DMS53 treated with DMSO at 0.1 percent for 48 hours (cell line): Measurements from ENCODE around the gene RPTOR.

Source experiments
- DNase-seq: peaks from one replicate; lab custom pipeline; 2025; ENCODE audit not compliant: unreplicated experiment; lab: John Stamatoyannopoulos, UW

RPTOR gene

GRCh38 chr17:80836971-80837481 lies 292.4 kb downstream of the RPTOR start:
- DNase-seq = no peak

DNA sequence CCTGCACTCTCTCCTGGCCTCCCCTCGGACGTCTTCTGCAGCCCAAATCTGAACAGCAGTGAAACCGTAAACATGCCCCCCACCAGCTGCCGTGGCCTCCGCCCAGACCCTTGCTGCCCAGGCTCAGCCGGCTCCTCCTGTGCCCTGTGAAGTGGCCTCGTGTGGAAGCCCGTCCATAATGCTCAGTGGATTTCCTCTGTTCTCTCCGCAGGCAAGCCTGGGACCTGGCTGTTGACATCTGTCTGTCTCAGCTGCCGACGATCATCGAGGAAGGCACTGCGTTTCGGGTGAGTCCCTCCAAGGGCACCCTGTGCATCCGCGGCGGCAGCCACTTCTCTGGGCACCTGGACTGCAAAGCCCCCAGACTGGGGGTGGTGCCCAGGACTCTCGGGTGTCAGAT lies 293.1 kb downstream of the RPTOR start:
- DNase-seq = no peak

GRCh38 chr17:80838311-80839025 lies 293.8 kb downstream of the RPTOR start:
- no peak for DNase-seq

DNA sequence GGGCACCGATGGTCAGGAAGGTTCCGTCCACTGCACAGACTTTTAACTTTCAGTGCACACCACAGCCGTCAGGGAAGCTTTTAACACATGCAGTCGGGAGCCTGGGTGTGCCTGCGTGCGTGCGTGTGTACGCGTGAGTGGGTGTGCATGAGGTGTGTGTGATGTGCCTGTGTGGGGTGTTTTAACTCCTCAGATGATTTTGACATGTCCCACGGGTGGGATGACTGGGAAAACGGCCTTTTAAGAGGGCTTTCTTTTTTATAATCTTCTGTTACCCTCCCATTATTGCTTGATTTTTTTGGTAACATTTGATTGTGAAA lies 294.3 kb downstream of the RPTOR start:
- DNase-seq = no peak

DNA sequence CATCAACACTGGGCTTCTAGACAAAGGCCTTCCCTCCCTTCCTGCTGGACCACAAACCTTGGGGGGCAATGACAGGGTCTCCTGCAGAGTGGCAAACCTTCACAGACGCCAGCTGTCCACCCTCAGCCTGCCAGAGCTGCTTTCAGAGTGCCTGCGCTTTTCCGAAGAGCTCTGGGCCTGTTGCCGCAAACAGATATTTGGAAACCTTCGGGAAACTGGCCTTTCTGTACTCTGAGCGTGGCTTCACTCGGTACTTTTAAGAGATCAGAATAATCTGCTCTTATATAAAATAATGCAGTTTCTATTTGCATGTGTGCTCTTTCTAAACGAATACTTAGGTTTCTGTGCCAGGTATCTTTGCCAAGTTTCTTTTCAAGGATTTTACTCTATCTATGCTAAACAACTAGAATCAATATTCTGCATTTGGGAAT lies 294.9 kb downstream of the RPTOR start:
- DNase-seq = no peak

DNA sequence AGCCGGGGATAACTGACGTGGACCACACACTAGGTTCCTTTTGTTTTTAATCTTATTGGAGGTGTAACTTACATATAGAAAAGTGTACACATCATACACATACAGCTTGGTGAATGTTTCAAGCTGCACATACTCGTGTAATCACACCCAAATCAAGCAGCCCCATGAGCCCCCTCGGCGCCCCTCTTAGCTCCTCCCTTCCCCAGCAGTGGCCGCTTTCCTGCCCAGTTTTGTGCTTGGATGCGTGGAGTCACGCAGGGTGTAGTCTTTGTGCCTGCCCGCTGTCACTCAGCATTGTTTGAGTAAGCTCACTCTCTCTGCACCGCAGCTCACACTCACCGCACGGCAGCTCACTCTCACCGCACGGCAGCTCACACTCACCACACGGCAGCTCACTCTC lies 295.3 kb downstream of the RPTOR start:
- DNase-seq = no peak

GRCh38 chr17:80842456-80843013 lies 297.9 kb downstream of the RPTOR start:
- DNase-seq = no peak

DNA sequence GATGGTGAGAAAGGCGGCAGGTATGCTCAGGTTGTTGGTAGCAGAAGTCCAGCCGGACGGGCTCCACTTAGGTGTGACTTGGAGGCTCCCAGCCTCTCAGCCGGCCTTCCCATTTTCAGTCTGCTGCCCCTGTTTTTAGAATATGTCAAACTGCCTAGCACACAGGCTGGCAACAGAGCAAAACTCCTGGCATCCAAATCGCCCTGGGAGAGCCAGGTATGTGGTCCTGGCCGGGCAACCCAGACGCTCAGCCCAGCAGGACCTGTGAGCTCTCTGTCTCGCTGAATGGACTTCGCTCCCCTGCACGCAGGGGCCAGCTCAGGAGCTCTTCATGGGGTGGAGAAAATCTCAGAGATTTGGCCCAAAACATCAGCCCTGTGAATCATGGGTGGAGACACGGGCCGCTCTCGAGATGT lies 299.1 kb downstream of the RPTOR start:
- DNase-seq = no peak

- no peak for DNase-seq
Observed at GRCh38 chr17:80844418-80844990, 299.9 kb downstream of the RPTOR start.

- no peak for DNase-seq
Observed at GRCh38 chr17:80845069-80845862, 300.6 kb downstream of the RPTOR start.

GRCh38 chr17:80845863-80846671 lies 301.4 kb downstream of the RPTOR start:
- DNase-seq = no peak

DNA sequence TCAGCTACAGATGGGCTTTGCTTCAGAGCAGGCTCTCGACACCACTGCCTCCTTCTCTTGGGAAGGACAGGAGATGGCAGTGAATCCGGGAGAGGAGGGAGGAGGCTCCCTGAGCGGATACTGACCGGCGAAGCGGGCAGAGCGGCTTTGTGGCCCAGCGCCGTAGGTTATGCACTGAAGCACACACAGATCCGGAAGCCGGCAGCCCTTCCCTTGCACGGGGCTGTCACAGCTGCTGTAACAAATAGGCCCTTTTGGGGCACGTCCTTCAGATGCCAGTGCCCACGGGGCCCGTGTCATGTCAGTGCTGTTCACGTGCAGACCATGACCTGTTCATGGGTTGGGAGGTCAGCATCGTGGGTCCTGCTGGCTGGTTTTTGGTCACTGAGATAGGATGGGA lies 302.3 kb downstream of the RPTOR start:
- DNase-seq = no peak

DNA sequence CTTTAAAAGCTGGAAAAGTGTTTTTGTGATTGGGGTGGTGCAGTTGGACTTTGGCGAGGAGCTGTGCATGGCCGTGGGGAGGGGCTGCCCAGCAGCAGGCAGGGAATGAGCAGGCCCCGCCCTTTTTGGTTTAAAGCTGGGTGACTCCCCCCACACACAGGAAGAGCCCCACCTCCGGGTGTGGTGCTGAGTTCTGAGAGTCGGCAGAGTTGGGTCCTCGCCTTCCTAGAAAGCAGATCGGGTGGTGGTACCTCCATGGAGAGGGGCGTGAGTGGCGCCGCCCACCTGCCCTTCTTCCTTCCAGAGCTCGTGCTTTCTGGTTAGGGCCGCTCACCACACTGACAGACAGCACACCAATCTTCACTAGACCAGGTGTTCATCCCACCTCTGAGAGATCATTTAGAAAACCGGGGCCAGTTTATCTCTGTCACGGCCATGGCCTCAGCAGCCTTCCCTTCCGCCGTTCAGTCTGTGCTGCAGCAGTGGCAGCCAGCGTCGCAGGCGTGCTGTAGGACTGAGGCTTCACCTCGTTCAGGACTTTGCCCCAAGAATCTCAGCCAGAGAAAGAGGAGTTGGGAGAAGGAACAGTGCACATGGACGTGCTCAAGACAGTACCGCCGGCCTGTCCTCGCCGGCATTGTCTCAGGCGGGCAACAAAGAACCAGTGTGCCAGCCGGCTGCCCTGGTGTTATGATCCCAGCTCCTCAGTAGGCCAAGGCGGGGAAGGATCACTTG lies 303.0 kb downstream of the RPTOR start:
- no peak for DNase-seq

DNA sequence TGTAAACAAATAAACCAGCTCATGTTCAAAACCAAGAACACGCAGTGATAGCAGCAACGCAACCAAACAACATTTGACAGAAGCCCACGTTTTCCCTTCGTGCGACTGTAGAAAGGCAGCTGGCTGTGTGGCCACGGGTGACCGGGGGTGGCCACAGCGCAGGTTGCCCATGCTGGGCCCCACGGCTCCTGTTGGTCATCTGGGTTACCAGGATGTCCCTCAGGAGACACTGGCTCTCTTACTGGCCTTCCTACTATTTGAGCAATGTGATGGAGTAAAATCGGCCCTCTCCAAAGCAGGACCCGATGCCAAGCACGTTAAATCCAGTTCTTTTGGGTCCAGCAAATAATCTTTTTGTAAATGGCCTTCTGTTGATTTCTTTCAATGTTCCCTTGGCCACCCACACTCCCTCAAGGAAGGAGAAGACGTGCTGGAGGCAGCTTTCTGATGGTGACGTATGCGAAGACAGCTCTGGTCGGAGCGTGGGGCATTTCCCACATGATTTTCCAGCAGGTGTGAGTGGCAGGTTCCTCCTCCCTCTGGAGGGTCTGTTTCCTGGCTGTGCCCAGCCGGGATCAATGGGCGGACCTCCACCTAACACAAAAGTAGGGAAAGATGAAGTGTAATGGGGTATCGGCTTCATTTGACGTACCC lies 303.9 kb downstream of the RPTOR start:
- no peak for DNase-seq

GRCh38 chr17:80849119-80849518 lies 304.5 kb downstream of the RPTOR start:
- no peak for DNase-seq

GRCh38 chr17:80850109-80850508 lies 305.5 kb downstream of the RPTOR start:
- no peak for DNase-seq

DNA sequence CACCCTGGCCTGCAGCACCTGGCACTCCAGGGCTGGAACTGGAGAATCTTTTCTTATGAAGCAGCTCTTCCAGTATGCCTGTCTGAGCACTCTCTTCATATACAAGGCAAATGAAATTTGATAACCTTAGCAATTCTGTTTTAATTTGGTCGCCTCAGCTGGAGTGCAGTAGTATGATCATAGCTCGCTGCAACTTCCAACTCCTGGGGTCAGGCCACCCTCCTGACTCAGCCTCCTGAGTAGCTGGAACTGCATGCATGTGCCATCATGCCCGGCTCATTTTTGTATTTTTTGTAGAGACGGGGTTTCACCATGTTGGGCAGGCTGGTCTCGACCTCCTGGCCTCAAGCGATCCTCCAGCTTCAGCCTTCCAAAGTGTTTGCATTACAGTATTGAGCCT lies 306.2 kb downstream of the RPTOR start:
- DNase-seq = no peak

GRCh38 chr17:80851277-80851925 lies 306.8 kb downstream of the RPTOR start:
- no peak for DNase-seq

GRCh38 chr17:80852476-80853015 lies 307.9 kb downstream of the RPTOR start:
- DNase-seq = no peak
